Stomach (tissue), 9 donors: ENCODE data around the gene KIAA1671. TPM values are rescaled to one million over a fixed set of nuclear protein-coding genes. Genes with fewer than 3 reads are reported as not detected.

Experiments used
- DNase-seq, 2 donors: peaks; one replicate each; pipeline versions ENCODE4 v3.0.0 to v3.0.0-alpha.2; 2013 to 2019
- H3K27ac ChIP-seq, 5 donors: fragments of 200-600 bp in 4 of 5; sonication (generic) in 4 of 5; one replicate each; pipeline ENCODE4 v1.5.1; 2013 to 2019; ENCODE audit warnings: mild to moderate bottlenecking in 1 of 5, moderate library complexity in 1 of 5
- H3K27me3 ChIP-seq, 3 donors: fragments of 200-600 bp; sonication (generic); one replicate each; pipeline ENCODE4 v1.5.1; 2017 to 2019; ENCODE audit warnings: mixed run types in 1 of 3
- H3K36me3 ChIP-seq, 4 donors: fragments of 200-600 bp; sonication (generic); 1 replicate in 3 of 4; 2 replicates in 1 of 4; pipeline ENCODE4 v1.5.1; 2016 to 2019
- H3K4me1 ChIP-seq, 4 donors: fragments of 200-600 bp; sonication (generic); one replicate each; pipeline ENCODE4 v1.5.1; 2016 to 2019
- H3K4me3 ChIP-seq, 4 donors: fragments of 200-600 bp; sonication (generic) in 3 of 4; one replicate each; pipeline ENCODE4 v1.5.1; 2016 to 2019; ENCODE audit warnings: mild to moderate bottlenecking in 1 of 4
- H3K9me3 ChIP-seq, 4 donors: fragments of 200-600 bp; sonication (generic); one replicate each; pipeline ENCODE4 v1.5.1; 2016 to 2019
- EP300 ChIP-seq: sonication (generic); formaldehyde crosslinking; IDR thresholded peaks from one replicate; pipeline ENCODE4 v1.6.1; 2017; ENCODE audit warnings: antibody characterized with exemption
- POLR2A ChIP-seq, 4 donors: fragments of 450-650 bp; IDR thresholded peaks; one replicate each; pipeline ENCODE4 v1.6.1; 2016; ENCODE audit warnings: antibody characterized with exemption in 4 of 4, control low read depth in 2 of 4, mild to moderate bottlenecking in 1 of 4, moderate library complexity in 1 of 4
- POLR2AphosphoS5 ChIP-seq, 3 donors: sonication (generic); formaldehyde crosslinking; IDR thresholded peaks; one replicate each; pipeline ENCODE4 v1.6.1; 2016; ENCODE audit warnings: antibody characterized with exemption in 3 of 3
- WGBS, 5 donors: extraction: QIAGEN DNeasy Blood & Tissue Kit in 3 of 5; methylation state at CpG; one replicate each; pipeline versions ENCODE4 v1.1.5 to v1.1.7; 2013 to 2018; 5-methylcytosine and 5-hydroxymethylcytosine counted together
- intact Hi-C: fragments of 100-400 bp; cut with DNase I; formaldehyde crosslinking; loops from one replicate; pipeline ENCODE4 v1.15.1; 2023; ENCODE audit warnings: low total_unique reads
- polyA plus RNA-seq, 3 donors: library from polyadenylated mRNA; stranded (reverse); fragments of 200-250 nt; gene quantifications; one replicate each; pipeline ENCODE4 v1.2.3, GENCODE V29; 2013
- total RNA-seq, 5 donors: library from RNA; depleted of rRNA; stranded (reverse); fragments of >200 nt; gene quantifications; one replicate each; pipeline versions ENCODE4 v1.1.0 to v1.2.3, GENCODE V29; 2014 to 2016
- TF ChIP-seq, protein P1 (sequence below), 7 experiments: fragments of 450-650 bp in 4 of 7; fragments of 200-600 bp in 3 of 7; sonication (generic) in 3 of 7; IDR thresholded peaks; one replicate each; pipeline ENCODE4 v1.5.1; 2016 to 2019; ENCODE audit warnings: antibody characterized with exemption in 7 of 7, control low read depth in 2 of 7, mild to moderate bottlenecking in 1 of 7
- donor health status: healthy with polysubstance abuse.
- donor health status: Bipolar disorder and iron deficiency.
- donor health status: healthy.

Gene KIAA1671
- total and polyA plus RNA-seq, 8 donors = 5.7 to 80.5 (median 32.5) TPM

DNA sequence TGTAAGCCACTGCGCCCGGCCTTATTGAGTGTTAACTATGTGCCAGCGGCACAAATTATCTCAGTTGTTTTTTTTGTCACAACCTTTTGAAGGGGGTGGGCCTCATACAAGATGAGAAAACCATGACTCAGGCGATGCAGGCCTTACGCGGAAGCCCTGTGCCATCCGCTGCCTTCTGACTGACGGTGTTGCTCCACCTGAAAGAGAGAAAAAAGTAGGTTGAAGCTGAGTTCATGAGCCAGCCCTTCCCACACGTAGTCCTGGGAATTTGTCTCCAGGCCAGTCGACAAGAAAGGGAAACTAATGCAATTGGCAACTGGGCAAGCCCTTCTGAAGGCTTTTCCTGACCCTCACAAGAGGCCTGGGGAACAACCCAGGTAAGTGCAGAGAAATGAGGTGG, 150.2 kb downstream of the KIAA1671 start:
- H3K4me3 ChIP-seq = no peak overlapping the region
- no peaks in the 10 kb centered on the region for H3K9me3 ChIP-seq
- TF ChIP-seq, protein P1, sequence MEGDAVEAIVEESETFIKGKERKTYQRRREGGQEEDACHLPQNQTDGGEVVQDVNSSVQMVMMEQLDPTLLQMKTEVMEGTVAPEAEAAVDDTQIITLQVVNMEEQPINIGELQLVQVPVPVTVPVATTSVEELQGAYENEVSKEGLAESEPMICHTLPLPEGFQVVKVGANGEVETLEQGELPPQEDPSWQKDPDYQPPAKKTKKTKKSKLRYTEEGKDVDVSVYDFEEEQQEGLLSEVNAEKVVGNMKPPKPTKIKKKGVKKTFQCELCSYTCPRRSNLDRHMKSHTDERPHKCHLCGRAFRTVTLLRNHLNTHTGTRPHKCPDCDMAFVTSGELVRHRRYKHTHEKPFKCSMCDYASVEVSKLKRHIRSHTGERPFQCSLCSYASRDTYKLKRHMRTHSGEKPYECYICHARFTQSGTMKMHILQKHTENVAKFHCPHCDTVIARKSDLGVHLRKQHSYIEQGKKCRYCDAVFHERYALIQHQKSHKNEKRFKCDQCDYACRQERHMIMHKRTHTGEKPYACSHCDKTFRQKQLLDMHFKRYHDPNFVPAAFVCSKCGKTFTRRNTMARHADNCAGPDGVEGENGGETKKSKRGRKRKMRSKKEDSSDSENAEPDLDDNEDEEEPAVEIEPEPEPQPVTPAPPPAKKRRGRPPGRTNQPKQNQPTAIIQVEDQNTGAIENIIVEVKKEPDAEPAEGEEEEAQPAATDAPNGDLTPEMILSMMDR (IDR thresholded peaks at IDR 0.05) = no peak
- TF ChIP-seq POLR2A (IDR thresholded peaks at IDR 0.05) = no peak
- TF ChIP-seq POLR2AphosphoS5 (IDR thresholded peaks at IDR 0.05) = no peak
- TF ChIP-seq EP300 = no peak
- H3K4me1 ChIP-seq = no peaks in the 10 kb centered on the region
- H3K27me3 ChIP-seq = no peaks in the 10 kb centered on the region
- DNase-seq = no peak
- intact Hi-C loops = loop anchor here (10.0 kb wide), 1 partner anchor 52 kb away; no protein-coding TSS in a partner anchor
- no peaks in the 10 kb centered on the region for H3K36me3 ChIP-seq
- 82 to 90% (median 88%) methylated on average over 10 of the region's 10 CpGs for WGBS, 5 donors
- no peak overlapping the region for H3K27ac ChIP-seq

GRCh38 chr22:25104367-25104766, 151.9 kb downstream of the KIAA1671 start:
- no peak overlapping the region for H3K27ac ChIP-seq
- H3K4me3 ChIP-seq = no peak overlapping the region
- 76 to 93% (median 83%) methylated on average over 6 of the region's 6 CpGs for WGBS, 5 donors
- H3K9me3 ChIP-seq = peaks cover 0 to 5% (median 0%) of the 10 kb centered on the region in 4 donors
- no peak for TF ChIP-seq EP300
- TF ChIP-seq POLR2A (IDR thresholded peaks at IDR 0.05) = no peak
- no peak for TF ChIP-seq POLR2AphosphoS5 (IDR thresholded peaks at IDR 0.05)
- TF ChIP-seq, protein P1 (IDR thresholded peaks at IDR 0.05) = no peak
- H3K27me3 ChIP-seq = no peaks in the 10 kb centered on the region
- DNase-seq = no peak
- H3K4me1 ChIP-seq = peaks cover 0 to under 1% (median 0%) of the 10 kb centered on the region in 4 donors
- intact Hi-C loops = loop anchor here (10.0 kb wide), 1 partner anchor 50 kb away; no protein-coding TSS in a partner anchor
- peaks cover 0 to 7% (median 0%) of the 10 kb centered on the region in 4 donors for H3K36me3 ChIP-seq

GRCh38 chr22:25105817-25106650, 153.5 kb downstream of the KIAA1671 start:
- Histone ChIP-seq H3K27me3 (peaks cover 0 to 5% (median 0%) of the 10 kb centered on the region in 3 donors), H3K9me3 (peaks cover 0 to 5% (median 0%) of the 10 kb centered on the region in 4 donors), H3K27ac (no peak overlapping the region), H3K4me3 (no peak overlapping the region), H3K4me1 (peaks cover 13 to 17% (median 16%) of the 10 kb centered on the region in 4 donors), H3K36me3 (peaks cover 0 to 7% (median 0%) of the 10 kb centered on the region in 4 donors)
- intact Hi-C loops = loop anchor here (10.0 kb wide), 1 partner anchor 49 kb away; no protein-coding TSS in a partner anchor
- WGBS, 5 donors = 79 to 89% (median 85%) methylated on average over 7 of the region's 7 CpGs
- DNase-seq = no peak
- TF ChIP-seq POLR2A (IDR thresholded peaks at IDR 0.05) (no peak), POLR2AphosphoS5 (IDR thresholded peaks at IDR 0.05) (no peak), EP300 (no peak)
- TF ChIP-seq, protein P1 (IDR thresholded peaks at IDR 0.05) = no peak

- intact Hi-C loops = loop anchor here (10.0 kb wide), 1 partner anchor 45 kb away; no protein-coding TSS in a partner anchor
- peak overlapping the region in 2 of 4 donors; percentile 61 to 63 for H3K4me3 ChIP-seq
- 67 to 78% (median 71%) methylated on average over 6 of the region's 6 CpGs for WGBS, 5 donors
- peak in 1 of 2 donors; percentile 72 for DNase-seq
- H3K9me3 ChIP-seq = peaks cover 0 to 5% (median 0%) of the 10 kb centered on the region in 4 donors
- peak overlapping the region; percentile 86 to 95 (median 93) for H3K27ac ChIP-seq
- H3K4me1 ChIP-seq = peaks cover 47 to 57% (median 53%) of the 10 kb centered on the region in 4 donors
- no peak for TF ChIP-seq POLR2AphosphoS5 (IDR thresholded peaks at IDR 0.05)
- TF ChIP-seq, protein P1 (IDR thresholded peaks at IDR 0.05) = peak in 1 of 7 experiments; percentile 4
- peaks cover 0 to 7% (median 0%) of the 10 kb centered on the region in 4 donors for H3K36me3 ChIP-seq
- H3K27me3 ChIP-seq = peaks cover 0 to 21% (median 4%) of the 10 kb centered on the region in 3 donors
These were observed 157.5 kb downstream of the KIAA1671 start for GRCh38 chr22:25109878-25110595.
